Breast epithelium (tissue), 3 donors: ENCODE data around the gene C2CD5.

Experiments used
- CTCF ChIP-seq, 3 donors: fragments of 450-650 bp; IDR thresholded peaks; one replicate each; pipeline ENCODE4 v1.5.1; 2016 to 2017; ENCODE audit warnings: antibody characterized with exemption in 3 of 3, mild to moderate bottlenecking in 3 of 3, moderate library complexity in 3 of 3
- POLR2A ChIP-seq: fragments of 450-650 bp; IDR thresholded peaks from one replicate; pipeline ENCODE4 v1.6.1; 2016; ENCODE audit warnings: antibody characterized with exemption, mild to moderate bottlenecking, moderate library complexity
- POLR2AphosphoS5 ChIP-seq, 3 donors: sonication (generic); formaldehyde crosslinking; IDR thresholded peaks; one replicate each; pipeline ENCODE4 v1.6.1; 2017; ENCODE audit warnings: antibody characterized with exemption in 3 of 3

GRCh38 chr12:22412581-22412980 is 131.8 kb downstream of the C2CD5 start:
- no peak for TF ChIP-seq POLR2A
- no peak for TF ChIP-seq CTCF (IDR thresholded peaks at IDR 0.05)
- no peak for TF ChIP-seq POLR2AphosphoS5 (IDR thresholded peaks at IDR 0.05)
